Esophagus (tissue), 2 donors: ENCODE data around the gene PRKAB2. TPM values are rescaled to one million over a fixed set of nuclear protein-coding genes. Genes with fewer than 3 reads are reported as not detected.

Source experiments
- H3K27ac ChIP-seq, 2 donors: one replicate each; pipeline ENCODE4 v1.5.1; 2013; ENCODE audit warnings: low read depth in 2 of 2, mild to moderate bottlenecking in 2 of 2, inconsistent platforms in 1 of 2, low read length in 1 of 2, moderate library complexity in 1 of 2
- H3K27me3 ChIP-seq, 2 donors: one replicate each; pipeline ENCODE4 v1.6.1; 2013; ENCODE audit warnings: low read length in 2 of 2, control low read depth in 1 of 2, mild to moderate bottlenecking in 1 of 2; ENCODE audit not compliant: insufficient read depth in 2 of 2, control insufficient read depth in 1 of 2
- H3K36me3 ChIP-seq, 2 donors: one replicate each; pipeline ENCODE4 v1.6.1; 2013; ENCODE audit warnings: low read length in 1 of 2; ENCODE audit not compliant: control insufficient read depth in 2 of 2, insufficient read depth in 2 of 2
- H3K4me1 ChIP-seq, 2 donors: one replicate each; pipeline ENCODE4 v1.6.1; 2013; ENCODE audit warnings: low read length in 1 of 2; ENCODE audit not compliant: control insufficient read depth in 2 of 2, insufficient read depth in 2 of 2
- H3K4me3 ChIP-seq, 2 donors: one replicate each; pipeline ENCODE4 v1.5.1; 2013; ENCODE audit warnings: low read length in 2 of 2, mild to moderate bottlenecking in 2 of 2, low read depth in 1 of 2, moderate library complexity in 1 of 2
- H3K9me3 ChIP-seq, 2 donors: one replicate each; pipeline ENCODE4 v1.6.1; 2013; ENCODE audit warnings: mild to moderate bottlenecking in 2 of 2, low read depth in 1 of 2, low read length in 1 of 2, moderate library complexity in 1 of 2; ENCODE audit not compliant: control insufficient read depth in 2 of 2, insufficient read depth in 1 of 2
- WGBS, 2 donors: extraction: QIAGEN DNeasy Blood & Tissue Kit; methylation state at CpG; one replicate each; pipeline ENCODE4 v1.1.7; 2013; 5-methylcytosine and 5-hydroxymethylcytosine counted together
- polyA plus RNA-seq, 2 donors: library from polyadenylated mRNA; stranded (reverse); fragments of 200-250 nt; gene quantifications; one replicate each; pipeline ENCODE4 v1.2.3, GENCODE V29; 2013
- donor health status: healthy with polysubstance abuse.
- donor health status: Bipolar disorder and iron deficiency.

PRKAB2 gene
- polyA plus RNA-seq, 2 donors: 4.0 to 4.3 TPM

DNA sequence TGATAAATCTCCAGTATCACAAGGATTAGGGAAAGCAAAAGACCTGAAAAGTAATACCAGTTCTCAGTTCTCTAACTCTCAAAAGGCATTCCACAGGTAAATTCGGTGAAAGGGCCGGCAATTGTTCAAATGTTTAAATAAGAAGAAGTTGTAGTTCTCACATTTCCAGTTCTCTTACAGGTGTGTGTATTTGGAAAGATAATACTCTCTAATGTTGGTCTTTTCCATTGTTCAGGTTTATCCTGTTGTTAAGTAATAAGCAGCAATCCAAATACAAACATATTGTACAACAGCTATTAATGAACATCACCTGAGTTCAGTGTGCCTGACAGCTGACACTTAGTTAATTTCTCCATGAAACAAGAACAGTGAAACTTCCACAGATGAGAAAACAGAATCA lies 13.2 kb upstream of the PRKAB2 start:
- Histone ChIP-seq H3K9me3 (no peaks in the 10 kb centered on the region), H3K4me1 (no peaks in the 10 kb centered on the region), H3K4me3 (no peak overlapping the region), H3K36me3 (peaks cover 0 to 2% of the 10 kb centered on the region in 2 donors), H3K27me3 (no peaks in the 10 kb centered on the region), H3K27ac (no peak overlapping the region)
- WGBS, 2 donors: 58 to 70% methylated on average over 2 of the region's 2 CpGs

DNA sequence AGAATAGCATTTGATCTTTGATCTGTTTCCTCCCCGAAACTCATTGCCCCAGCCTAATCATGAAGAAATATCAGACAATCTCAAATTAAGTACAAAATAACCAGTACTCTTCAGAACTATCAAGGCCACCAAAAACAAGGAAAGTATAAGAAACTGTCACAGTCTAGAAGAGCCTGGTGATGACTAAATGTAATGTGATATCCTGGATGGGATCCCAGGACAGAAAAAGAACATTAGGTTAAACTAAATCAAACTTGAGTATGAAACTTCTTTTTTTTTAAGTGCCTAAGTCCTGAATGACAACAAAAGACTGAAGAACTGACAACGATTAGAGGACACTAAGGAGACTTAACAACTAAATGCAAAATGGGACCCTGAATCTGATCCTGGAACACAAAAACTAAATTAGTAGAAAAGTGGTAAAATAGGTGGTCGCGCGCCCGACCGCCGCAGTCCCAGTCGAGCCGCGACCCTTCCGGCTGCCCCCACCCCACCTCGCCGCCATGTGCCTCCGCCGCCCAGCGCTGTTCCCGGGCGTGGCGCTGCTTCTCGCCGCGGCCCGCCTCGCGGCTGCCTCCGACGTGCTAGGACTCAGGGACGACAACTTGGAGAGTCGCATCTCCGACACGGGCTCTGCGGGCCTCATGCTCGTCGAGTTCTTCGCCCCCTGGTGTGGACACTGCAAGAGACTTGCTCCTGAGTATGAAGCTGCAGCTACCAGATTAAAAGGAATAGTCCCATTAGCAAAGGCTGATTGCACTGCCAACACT lies 5.5 kb upstream of the PRKAB2 start:
- no peaks in the 10 kb centered on the region for H3K36me3 ChIP-seq
- WGBS, 2 donors: 35 to 49% methylated on average over 36 of the region's 36 CpGs
- H3K9me3 ChIP-seq: peaks cover 0 to 3% of the 10 kb centered on the region in 2 donors
- no peak overlapping the region for H3K4me3 ChIP-seq
- H3K27ac ChIP-seq: no peak overlapping the region
- no peaks in the 10 kb centered on the region for H3K4me1 ChIP-seq
- no peaks in the 10 kb centered on the region for H3K27me3 ChIP-seq

DNA sequence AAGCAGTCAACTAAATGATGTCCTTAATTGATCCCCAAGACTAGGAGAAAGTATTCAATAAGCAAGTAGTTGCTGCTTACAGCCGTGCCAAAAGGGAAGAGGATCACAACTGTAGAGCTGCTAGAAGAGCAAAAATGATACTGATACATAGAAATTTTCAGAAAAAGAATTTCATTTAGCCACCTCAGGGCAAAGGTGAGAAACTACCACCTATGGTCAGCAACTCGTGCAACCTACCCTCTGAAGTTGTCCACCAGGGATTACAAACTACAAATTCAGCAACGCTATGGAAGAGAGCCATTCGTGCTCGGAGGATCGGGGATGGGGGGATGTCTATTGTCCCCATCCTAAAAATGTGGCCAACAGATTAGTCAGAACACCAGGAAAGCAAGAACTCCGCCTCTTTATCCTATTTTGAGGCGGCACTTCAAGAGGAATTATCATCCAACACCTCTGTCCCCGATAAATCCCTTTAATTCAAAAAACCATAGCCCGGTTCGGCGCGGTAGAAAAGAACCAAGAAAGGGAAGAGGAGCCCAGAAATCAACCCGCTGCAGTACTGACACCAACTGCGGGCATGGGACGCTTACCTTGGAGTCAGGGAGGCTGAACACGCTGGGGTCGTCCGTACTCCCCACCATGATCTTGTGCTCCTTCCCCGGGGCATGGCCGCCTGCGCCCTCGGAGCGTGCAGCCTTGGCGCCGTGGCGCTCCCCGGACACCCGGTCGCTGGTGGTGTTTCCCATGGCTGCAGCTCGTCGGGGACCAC lies 687 bp downstream of the PRKAB2 start:
- peak overlapping the region; percentile 91 for H3K4me3 ChIP-seq
- H3K36me3 ChIP-seq: peaks cover 0 to 2% of the 10 kb centered on the region in 2 donors
- H3K9me3 ChIP-seq: no peaks in the 10 kb centered on the region
- WGBS, 2 donors: 0 to 1% methylated on average over 31 to 32 of the region's 32 CpGs
- H3K4me1 ChIP-seq: no peaks in the 10 kb centered on the region
- no peaks in the 10 kb centered on the region for H3K27me3 ChIP-seq
- H3K27ac ChIP-seq: peak overlapping the region; percentile 93 to 98

DNA sequence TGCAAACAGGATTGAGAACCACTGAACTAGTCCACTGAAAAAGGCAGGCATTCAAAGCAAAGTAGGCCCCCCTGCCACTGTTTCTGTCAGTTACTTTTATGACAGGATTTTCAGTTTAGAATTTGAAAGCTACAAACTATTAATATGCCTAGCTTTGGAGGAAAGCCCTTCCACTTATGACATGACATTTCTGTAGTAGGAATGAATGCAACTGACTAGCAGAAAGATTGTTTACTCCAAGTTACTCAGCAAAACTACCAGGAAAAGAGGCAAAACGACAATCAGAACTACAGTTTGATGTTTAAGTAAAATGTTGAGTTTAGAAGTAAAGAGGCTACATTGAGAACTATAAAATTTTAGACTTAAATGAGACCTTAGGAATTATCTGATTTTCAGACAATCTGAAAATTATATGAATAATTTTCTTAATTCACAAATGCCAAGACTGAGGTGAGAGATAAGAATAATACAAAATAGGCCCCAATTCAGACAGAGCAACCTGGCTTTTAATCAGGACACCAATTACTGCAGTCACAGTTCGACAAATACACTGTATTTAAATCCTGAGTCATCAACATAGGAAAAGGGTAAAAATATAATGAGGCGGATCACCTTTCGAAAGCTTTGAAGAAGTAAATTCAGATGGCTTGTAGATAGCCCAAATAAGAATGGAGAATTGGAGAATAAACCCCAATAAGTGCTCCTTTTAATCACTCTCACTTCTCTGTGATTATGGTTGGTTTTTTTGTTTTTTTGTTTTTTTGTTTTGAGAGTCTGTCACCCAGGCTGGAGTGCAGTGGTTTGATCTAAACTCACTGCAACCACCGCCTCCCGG lies 2.2 kb downstream of the PRKAB2 start:
- H3K27ac ChIP-seq: peak overlapping the region in 1 of 2 donors; percentile 3
- H3K4me1 ChIP-seq: no peaks in the 10 kb centered on the region
- H3K36me3 ChIP-seq: peaks cover 0 to 2% of the 10 kb centered on the region in 2 donors
- 59 to 63% methylated on average over 6 of the region's 6 CpGs for WGBS, 2 donors
- no peaks in the 10 kb centered on the region for H3K9me3 ChIP-seq
- H3K4me3 ChIP-seq: no peak overlapping the region
- no peaks in the 10 kb centered on the region for H3K27me3 ChIP-seq

DNA sequence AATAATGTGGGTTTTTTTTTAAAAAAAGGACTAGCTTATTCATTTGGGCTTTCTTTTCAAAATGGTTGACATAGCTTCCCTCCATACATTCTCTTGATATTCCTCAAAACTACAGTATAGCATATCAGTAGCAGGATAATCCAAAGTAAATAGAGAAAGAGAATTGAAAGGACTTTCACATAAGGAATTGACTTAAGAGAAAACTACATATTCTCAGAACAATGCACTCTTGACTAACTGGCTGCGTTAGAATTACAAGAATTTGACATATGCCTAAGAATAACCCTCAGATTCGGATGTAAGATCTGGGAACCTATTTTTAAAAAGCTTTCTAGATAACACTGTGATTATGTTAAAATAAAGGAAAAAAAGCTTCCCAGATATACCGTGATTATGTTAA lies 3.1 kb downstream of the PRKAB2 start:
- peaks cover 0 to 2% of the 10 kb centered on the region in 2 donors for H3K36me3 ChIP-seq
- WGBS, 2 donors: 49 to 58% methylated on average over 3 of the region's 3 CpGs
- H3K27ac ChIP-seq: no peak overlapping the region
- H3K9me3 ChIP-seq: no peaks in the 10 kb centered on the region
- no peaks in the 10 kb centered on the region for H3K4me1 ChIP-seq
- H3K4me3 ChIP-seq: no peak overlapping the region
- no peaks in the 10 kb centered on the region for H3K27me3 ChIP-seq

DNA sequence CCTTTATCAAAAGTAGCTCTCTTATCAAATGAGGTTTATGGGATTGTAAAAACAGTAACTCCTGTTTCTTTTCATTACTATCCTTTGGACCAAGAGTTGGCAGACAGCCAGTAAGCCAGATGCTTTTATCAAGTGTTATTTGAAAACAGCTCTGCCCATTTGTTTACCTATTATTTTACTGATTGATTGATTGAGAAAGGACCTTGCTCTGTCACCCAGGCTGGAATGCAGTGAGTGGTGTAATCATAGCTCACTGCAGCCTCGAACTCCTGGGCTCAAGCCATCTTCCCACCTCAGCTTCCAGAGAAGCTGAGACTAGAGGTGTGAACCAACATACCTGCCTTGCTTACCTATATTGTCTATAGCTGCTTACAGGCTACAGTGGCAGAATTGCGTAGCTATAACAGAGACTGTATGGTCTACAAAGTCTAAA lies 3.6 kb downstream of the PRKAB2 start:
- Histone ChIP-seq H3K36me3 (peaks cover 0 to 2% of the 10 kb centered on the region in 2 donors), H3K9me3 (no peaks in the 10 kb centered on the region), H3K27me3 (no peaks in the 10 kb centered on the region), H3K4me3 (no peak overlapping the region), H3K27ac (no peak overlapping the region), H3K4me1 (no peaks in the 10 kb centered on the region)
- 48 to 61% methylated on average over 2 of the region's 2 CpGs for WGBS, 2 donors

DNA sequence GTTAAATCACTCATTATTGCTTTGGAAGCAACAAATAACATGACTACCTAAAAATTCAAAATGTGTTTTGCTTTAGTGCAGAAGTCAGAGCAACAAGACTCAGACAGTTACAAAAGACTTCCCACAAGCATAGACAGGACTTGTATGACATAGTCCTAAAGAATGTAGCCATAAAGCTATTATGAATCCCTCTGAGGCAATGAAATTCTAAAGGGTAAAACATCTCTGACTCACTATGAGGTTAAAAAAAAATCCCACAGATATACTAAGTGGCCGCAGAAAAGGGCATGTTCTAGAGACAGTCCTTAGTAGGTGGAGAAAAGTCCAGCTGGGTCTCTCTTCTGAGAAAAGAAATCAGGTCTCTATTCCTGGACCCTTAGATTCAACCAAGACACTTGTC lies 4.9 kb downstream of the PRKAB2 start:
- WGBS, 2 donors: 43 to 47% methylated on average over 1 of the region's 1 CpG
- Histone ChIP-seq H3K9me3 (no peaks in the 10 kb centered on the region), H3K36me3 (peaks cover 0 to 2% of the 10 kb centered on the region in 2 donors), H3K4me3 (no peak overlapping the region), H3K4me1 (no peaks in the 10 kb centered on the region), H3K27me3 (no peaks in the 10 kb centered on the region), H3K27ac (peak overlapping the region; percentile 14 to 16)

DNA sequence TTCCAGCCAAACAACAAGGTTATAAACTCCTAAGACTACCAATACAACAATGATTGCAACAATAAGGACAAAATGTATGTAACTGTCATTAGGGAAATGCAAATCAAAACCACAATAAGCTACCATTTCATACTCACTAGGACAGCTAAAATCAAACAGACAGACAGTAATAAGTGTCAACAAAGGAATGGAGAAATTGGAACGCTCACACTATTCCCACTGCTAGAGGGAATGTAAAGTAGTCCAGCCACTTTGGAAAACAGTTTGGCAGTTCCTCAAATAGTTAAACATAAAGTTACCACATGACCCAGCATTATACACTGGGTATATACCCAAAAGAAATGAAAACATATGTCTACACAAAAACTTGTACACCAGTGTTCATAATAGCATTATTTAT lies 9.3 kb downstream of the PRKAB2 start:
- H3K27me3 ChIP-seq: no peaks in the 10 kb centered on the region
- 88 to 93% methylated on average over 1 of the region's 1 CpG for WGBS, 2 donors
- peaks cover 5 to 6% of the 10 kb centered on the region in 2 donors for H3K36me3 ChIP-seq
- no peaks in the 10 kb centered on the region for H3K9me3 ChIP-seq
- H3K4me1 ChIP-seq: no peaks in the 10 kb centered on the region
- H3K27ac ChIP-seq: no peak overlapping the region
- H3K4me3 ChIP-seq: no peak overlapping the region

DNA sequence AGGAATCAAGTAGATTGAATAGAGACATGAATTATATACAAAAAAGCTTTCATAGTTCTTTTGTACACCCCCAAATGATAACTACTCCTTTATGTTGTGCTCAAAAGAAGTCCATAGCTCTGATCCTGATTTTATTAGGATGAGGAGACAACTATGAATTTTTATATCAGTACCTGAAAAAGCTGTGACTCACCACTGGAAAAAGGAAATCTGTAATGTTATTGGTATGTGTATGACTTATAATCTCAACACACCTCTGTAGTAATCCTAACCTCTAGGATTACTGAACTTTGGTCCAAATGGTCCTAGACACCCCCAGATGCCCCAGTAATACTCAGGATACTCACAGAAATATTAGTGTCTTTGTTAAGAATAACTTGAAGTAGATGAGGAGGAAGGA lies 10.2 kb downstream of the PRKAB2 start:
- Histone ChIP-seq H3K36me3 (peaks cover 5 to 10% of the 10 kb centered on the region in 2 donors), H3K4me1 (no peaks in the 10 kb centered on the region), H3K4me3 (no peak overlapping the region), H3K27ac (no peak overlapping the region), H3K27me3 (no peaks in the 10 kb centered on the region), H3K9me3 (no peaks in the 10 kb centered on the region)
